Stomach (tissue), 4 donors: ENCODE measurements around the gene MAP3K6.

Experiments used
- CTCF ChIP-seq, 7 experiments: fragments of 450-650 bp in 4 of 7; fragments of 200-600 bp in 3 of 7; sonication (generic) in 3 of 7; IDR thresholded peaks; one replicate each; pipeline ENCODE4 v1.5.1; 2016 to 2019; ENCODE audit warnings: antibody characterized with exemption in 7 of 7, control low read depth in 2 of 7, mild to moderate bottlenecking in 1 of 7
- POLR2A ChIP-seq, 4 donors: fragments of 450-650 bp; IDR thresholded peaks; one replicate each; pipeline ENCODE4 v1.6.1; 2016; ENCODE audit warnings: antibody characterized with exemption in 4 of 4, control low read depth in 2 of 4, mild to moderate bottlenecking in 1 of 4, moderate library complexity in 1 of 4
- POLR2AphosphoS5 ChIP-seq, 3 donors: sonication (generic); formaldehyde crosslinking; IDR thresholded peaks; one replicate each; pipeline ENCODE4 v1.6.1; 2016; ENCODE audit warnings: antibody characterized with exemption in 3 of 3

- TF ChIP-seq POLR2A (IDR thresholded peaks at IDR 0.05) (no peak), CTCF (IDR thresholded peaks at IDR 0.05) (no peak), POLR2AphosphoS5 (IDR thresholded peaks at IDR 0.05) (peak in 2 of 3 donors; percentile 65 to 74)
Observed at GRCh38 chr1:27341525-27342252, 25.1 kb downstream of the MAP3K6 start, which contains the start of gene SYTL1.
